ENCODE results near the gene VTI1A.

DNA sequence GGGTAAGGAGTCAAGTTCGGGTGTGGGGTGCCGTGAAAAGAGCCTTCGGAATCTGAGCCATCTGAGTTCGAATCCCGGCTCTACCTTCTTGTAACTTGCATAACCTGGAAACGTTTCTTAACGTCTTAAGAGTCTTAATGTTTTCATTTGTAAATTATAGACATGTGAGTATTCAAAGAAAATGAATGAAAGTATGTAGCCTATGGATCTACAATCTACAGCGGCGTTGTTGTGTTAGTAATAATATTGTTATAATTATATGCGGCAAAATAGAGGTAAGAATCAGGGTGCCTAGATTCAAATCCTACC is 559 bp downstream of the VTI1A start:
- TF ChIP-seq, protein P1, sequence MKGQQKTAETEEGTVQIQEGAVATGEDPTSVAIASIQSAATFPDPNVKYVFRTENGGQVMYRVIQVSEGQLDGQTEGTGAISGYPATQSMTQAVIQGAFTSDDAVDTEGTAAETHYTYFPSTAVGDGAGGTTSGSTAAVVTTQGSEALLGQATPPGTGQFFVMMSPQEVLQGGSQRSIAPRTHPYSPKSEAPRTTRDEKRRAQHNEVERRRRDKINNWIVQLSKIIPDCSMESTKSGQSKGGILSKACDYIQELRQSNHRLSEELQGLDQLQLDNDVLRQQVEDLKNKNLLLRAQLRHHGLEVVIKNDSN (IDR thresholded peaks at IDR 0.05; ENCODE audit: borderline replicate concordance, low read depth): no peak
- no peak for TF ChIP-seq RAD21 (IDR thresholded peaks at IDR 0.05; ENCODE audit: low read length)
- TF ChIP-seq ELF1 (IDR thresholded peaks at IDR 0.05): no peak
- TF ChIP-seq, protein P2, sequence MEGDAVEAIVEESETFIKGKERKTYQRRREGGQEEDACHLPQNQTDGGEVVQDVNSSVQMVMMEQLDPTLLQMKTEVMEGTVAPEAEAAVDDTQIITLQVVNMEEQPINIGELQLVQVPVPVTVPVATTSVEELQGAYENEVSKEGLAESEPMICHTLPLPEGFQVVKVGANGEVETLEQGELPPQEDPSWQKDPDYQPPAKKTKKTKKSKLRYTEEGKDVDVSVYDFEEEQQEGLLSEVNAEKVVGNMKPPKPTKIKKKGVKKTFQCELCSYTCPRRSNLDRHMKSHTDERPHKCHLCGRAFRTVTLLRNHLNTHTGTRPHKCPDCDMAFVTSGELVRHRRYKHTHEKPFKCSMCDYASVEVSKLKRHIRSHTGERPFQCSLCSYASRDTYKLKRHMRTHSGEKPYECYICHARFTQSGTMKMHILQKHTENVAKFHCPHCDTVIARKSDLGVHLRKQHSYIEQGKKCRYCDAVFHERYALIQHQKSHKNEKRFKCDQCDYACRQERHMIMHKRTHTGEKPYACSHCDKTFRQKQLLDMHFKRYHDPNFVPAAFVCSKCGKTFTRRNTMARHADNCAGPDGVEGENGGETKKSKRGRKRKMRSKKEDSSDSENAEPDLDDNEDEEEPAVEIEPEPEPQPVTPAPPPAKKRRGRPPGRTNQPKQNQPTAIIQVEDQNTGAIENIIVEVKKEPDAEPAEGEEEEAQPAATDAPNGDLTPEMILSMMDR (IDR thresholded peaks at IDR 0.05): no peak
- no peak for TF ChIP-seq RFX5 (IDR thresholded peaks at IDR 0.05; ENCODE audit: low read length)
- TF ChIP-seq, protein P3, sequence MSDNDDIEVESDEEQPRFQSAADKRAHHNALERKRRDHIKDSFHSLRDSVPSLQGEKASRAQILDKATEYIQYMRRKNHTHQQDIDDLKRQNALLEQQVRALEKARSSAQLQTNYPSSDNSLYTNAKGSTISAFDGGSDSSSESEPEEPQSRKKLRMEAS (IDR thresholded peaks at IDR 0.05; ENCODE audit: low read depth): no peak
- no peak for TF ChIP-seq FOXM1 (IDR thresholded peaks at IDR 0.05; ENCODE audit: low read depth)
- no peak for TF ChIP-seq POLR2AphosphoS5 (IDR thresholded peaks at IDR 0.05; ENCODE audit: low read depth, low read length)
- TF ChIP-seq GABPA (IDR thresholded peaks at IDR 0.05; ENCODE audit: low read depth): no peak
- TF ChIP-seq, protein P4, sequence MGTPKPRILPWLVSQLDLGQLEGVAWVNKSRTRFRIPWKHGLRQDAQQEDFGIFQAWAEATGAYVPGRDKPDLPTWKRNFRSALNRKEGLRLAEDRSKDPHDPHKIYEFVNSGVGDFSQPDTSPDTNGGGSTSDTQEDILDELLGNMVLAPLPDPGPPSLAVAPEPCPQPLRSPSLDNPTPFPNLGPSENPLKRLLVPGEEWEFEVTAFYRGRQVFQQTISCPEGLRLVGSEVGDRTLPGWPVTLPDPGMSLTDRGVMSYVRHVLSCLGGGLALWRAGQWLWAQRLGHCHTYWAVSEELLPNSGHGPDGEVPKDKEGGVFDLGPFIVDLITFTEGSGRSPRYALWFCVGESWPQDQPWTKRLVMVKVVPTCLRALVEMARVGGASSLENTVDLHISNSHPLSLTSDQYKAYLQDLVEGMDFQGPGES (IDR thresholded peaks at IDR 0.05; ENCODE audit: low read depth, low read length): no peak
- no peak for TF ChIP-seq NFIC (IDR thresholded peaks at IDR 0.05; ENCODE audit: borderline replicate concordance)
- TF ChIP-seq TAF1 (IDR thresholded peaks at IDR 0.05; ENCODE audit: borderline replicate concordance, low read depth, low read length): no peak
- no peak for TF ChIP-seq EZH2phosphoT487 (IDR thresholded peaks at IDR 0.05; ENCODE audit: borderline replicate concordance, low read depth)
- no peak for TF ChIP-seq SIN3A (IDR thresholded peaks at IDR 0.05; ENCODE audit: borderline replicate concordance, low read depth, low read length)
